ENCODE data around the gene STUM. TPM values are rescaled to one million over a fixed set of nuclear protein-coding genes. Genes with fewer than 3 reads are reported as not detected.

Gene STUM
- total and polyA plus RNA-seq, 2 of the 8 experiments (the other 6 are each of a cell fraction or from before 2014, with no cell fraction given) = 0.76 to 1.2 TPM

DNA sequence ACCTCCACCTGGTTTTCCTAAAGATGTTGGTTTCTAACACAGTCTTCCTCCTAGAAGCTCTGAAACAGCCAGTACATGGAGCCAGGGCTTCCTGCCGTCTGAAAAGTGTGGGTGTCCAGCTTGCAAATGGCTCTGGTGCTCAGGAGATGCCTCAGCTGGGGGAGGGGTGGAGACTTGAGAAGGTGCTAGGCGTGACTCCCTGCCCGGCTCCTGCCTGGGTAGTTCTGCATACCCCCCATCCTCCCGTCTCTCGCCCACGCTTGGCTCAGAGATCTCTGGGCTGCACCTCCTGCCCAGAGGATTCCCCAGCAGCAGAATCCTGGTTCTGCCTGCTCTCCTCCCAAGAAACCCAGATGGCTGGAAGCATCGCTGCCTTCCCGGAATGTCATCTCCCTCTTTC lies 16.9 kb downstream of the STUM start (continued):
- TF ChIP-seq CHD7 (IDR thresholded peaks at IDR 0.05; ENCODE audit: insufficient replicate concordance, low read length) (no peak), TCF12 (IDR thresholded peaks at IDR 0.05; ENCODE audit: low read depth, low read length) (no peak)

Data from H1 (cell line).